ENCODE results near the gene KRT83. TPM values are rescaled to one million over a fixed set of nuclear protein-coding genes. Genes with fewer than 3 reads are reported as not detected.
"Not testable (repeated sequence)": the region's sequence is repeated elsewhere in the genome, so short reads cannot be mapped to it uniquely, and the experiment has no call there.

Gene KRT83
- total RNA-seq, 1 donor from 2014 or later: not detected

- ATAC-seq (no peak), DNase-seq (no peak)
- Histone ChIP-seq H3K4me1 (peaks cover 6% of the 10 kb centered on the region), H3K27me3 (no peaks in the 10 kb centered on the region), H3K27ac (no peak overlapping the region), H3K4me3 (no peak overlapping the region), H3K36me3 (no peaks in the 10 kb centered on the region), H3K9me3 (no peaks in the 10 kb centered on the region)
- TF ChIP-seq, protein P1, sequence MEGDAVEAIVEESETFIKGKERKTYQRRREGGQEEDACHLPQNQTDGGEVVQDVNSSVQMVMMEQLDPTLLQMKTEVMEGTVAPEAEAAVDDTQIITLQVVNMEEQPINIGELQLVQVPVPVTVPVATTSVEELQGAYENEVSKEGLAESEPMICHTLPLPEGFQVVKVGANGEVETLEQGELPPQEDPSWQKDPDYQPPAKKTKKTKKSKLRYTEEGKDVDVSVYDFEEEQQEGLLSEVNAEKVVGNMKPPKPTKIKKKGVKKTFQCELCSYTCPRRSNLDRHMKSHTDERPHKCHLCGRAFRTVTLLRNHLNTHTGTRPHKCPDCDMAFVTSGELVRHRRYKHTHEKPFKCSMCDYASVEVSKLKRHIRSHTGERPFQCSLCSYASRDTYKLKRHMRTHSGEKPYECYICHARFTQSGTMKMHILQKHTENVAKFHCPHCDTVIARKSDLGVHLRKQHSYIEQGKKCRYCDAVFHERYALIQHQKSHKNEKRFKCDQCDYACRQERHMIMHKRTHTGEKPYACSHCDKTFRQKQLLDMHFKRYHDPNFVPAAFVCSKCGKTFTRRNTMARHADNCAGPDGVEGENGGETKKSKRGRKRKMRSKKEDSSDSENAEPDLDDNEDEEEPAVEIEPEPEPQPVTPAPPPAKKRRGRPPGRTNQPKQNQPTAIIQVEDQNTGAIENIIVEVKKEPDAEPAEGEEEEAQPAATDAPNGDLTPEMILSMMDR (IDR thresholded peaks at IDR 0.05): no peak
- intact Hi-C loops (cut with DNase I): no loop called here
Observed at GRCh38 chr12:52347551-52348510, 26.6 kb upstream of the KRT83 start.

DNA sequence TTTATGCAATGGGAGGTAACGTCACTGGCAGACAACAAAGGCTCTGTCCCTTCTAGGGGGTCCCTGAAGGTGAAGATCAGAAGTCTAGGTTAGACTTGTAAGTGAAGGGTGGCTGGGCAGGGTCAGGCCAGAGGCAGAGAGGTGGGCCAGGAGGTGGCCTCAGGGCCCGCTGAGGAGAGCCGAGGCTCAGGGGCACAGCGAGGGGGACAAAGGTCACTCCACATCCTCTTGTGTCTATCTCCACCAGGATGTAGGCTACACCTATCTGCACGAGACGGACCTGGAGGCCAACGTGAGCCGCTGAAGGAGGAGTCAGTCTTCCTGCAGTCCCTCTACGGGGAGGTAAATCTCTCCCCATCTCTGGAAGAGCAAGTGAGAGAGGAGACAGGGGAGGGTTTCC, 25.8 kb upstream of the KRT83 start:
- intact Hi-C loops (cut with DNase I): no loop called here
- Histone ChIP-seq H3K9me3 (no peaks in the 10 kb centered on the region), H3K27ac (no peak overlapping the region), H3K27me3 (no peaks in the 10 kb centered on the region), H3K36me3 (no peaks in the 10 kb centered on the region), H3K4me1 (peaks cover 6% of the 10 kb centered on the region), H3K4me3 (no peak overlapping the region)
- TF ChIP-seq, protein P1 (IDR thresholded peaks at IDR 0.05): no peak
- ATAC-seq: no peak
- no peak for DNase-seq

GRCh38 chr12:52346593-52346992, 25.4 kb upstream of the KRT83 start:
- Histone ChIP-seq H3K9me3 (no peaks in the 10 kb centered on the region), H3K4me1 (peaks cover 6% of the 10 kb centered on the region), H3K27me3 (no peaks in the 10 kb centered on the region), H3K36me3 (no peaks in the 10 kb centered on the region), H3K4me3 (no peak overlapping the region), H3K27ac (no peak overlapping the region)
- TF ChIP-seq, protein P1 (IDR thresholded peaks at IDR 0.05): no peak
- peak; percentile 72 for ATAC-seq
- no peak for DNase-seq
- intact Hi-C loops (cut with DNase I): no loop called here

GRCh38 chr12:52345041-52345440, 23.8 kb upstream of the KRT83 start:
- H3K4me1 ChIP-seq; DNase-seq; intact Hi-C loops (cut with DNase I): not testable (repeated sequence)

GRCh38 chr12:52344111-52344510, 22.9 kb upstream of the KRT83 start:
- TF ChIP-seq, protein P1 (IDR thresholded peaks at IDR 0.05): no peak
- Histone ChIP-seq H3K27me3 (no peaks in the 10 kb centered on the region), H3K27ac (no peak overlapping the region), H3K36me3 (no peaks in the 10 kb centered on the region), H3K9me3 (no peaks in the 10 kb centered on the region), H3K4me1 (peaks cover 6% of the 10 kb centered on the region), H3K4me3 (no peak overlapping the region)
- intact Hi-C loops (cut with DNase I): no loop called here
- DNase-seq (no peak), ATAC-seq (no peak)

More at GRCh38 chr12:52345041-52345440, 23.8 kb upstream of the KRT83 start:
- not testable (repeated sequence) for ATAC-seq, H3K27ac ChIP-seq, H3K4me3 ChIP-seq, H3K36me3 ChIP-seq, H3K27me3 ChIP-seq, H3K9me3 ChIP-seq

- H3K4me1 ChIP-seq: peaks cover 6% of the 10 kb centered on the region
- intact Hi-C loops (cut with DNase I): no loop called here
- no peaks in the 10 kb centered on the region for H3K36me3 ChIP-seq
- no peak overlapping the region for H3K27ac ChIP-seq
- H3K27me3 ChIP-seq: no peaks in the 10 kb centered on the region
- TF ChIP-seq, protein P1 (IDR thresholded peaks at IDR 0.05): no peak
- DNase-seq (no peak), ATAC-seq (no peak)
- H3K9me3 ChIP-seq: no peaks in the 10 kb centered on the region
- H3K4me3 ChIP-seq: no peak overlapping the region
Observed at GRCh38 chr12:52343550-52343949, 22.4 kb upstream of the KRT83 start.

Data from upper lobe of right lung (tissue), 1 donor.